SU-DHL-6 (cell line): ENCODE measurements around the gene FCRL1.

ENCODE experiments used
- CTCF ChIP-seq: fragments of 200-600 bp; sonication (generic); IDR thresholded peaks from one replicate; pipeline ENCODE4 v1.5.1; 2017; ENCODE audit warnings: antibody characterized with exemption, mild to moderate bottlenecking, low read length, moderate library complexity; ENCODE audit not compliant: insufficient read depth, poor library complexity, severe bottlenecking
- EZH2phosphoT487 ChIP-seq: fragments of 200-600 bp; sonication (generic), shearing (Covaris generic); conservative IDR thresholded peaks from 2 replicates; pipeline ENCODE4 v1.6.1; 2018; ENCODE audit warnings: mild to moderate bottlenecking, antibody characterized with exemption, low read length, moderate library complexity, mixed read lengths

GRCh38 chr1:157799996-157800395 is 19.9 kb downstream of the FCRL1 start:
- TF ChIP-seq CTCF (no peak), EZH2phosphoT487 (no peak)
